Stimulated activated CD4-positive, alpha-beta T cell treated with anti-CD3 and anti-CD28 coated beads, Interleukin-2, amount 100 ng/mL, for 48 hours (primary cell): ENCODE measurements around the gene TXNDC12.
"Not testable (repeated sequence)": the region's sequence is repeated elsewhere in the genome, so short reads cannot be mapped to it uniquely, and the experiment has no call there.

Source experiments
- DNase-seq, 2 donors: peaks; one replicate each; pipeline ENCODE4 v3.0.0-alpha.2; 2020

TXNDC12 gene

DNA sequence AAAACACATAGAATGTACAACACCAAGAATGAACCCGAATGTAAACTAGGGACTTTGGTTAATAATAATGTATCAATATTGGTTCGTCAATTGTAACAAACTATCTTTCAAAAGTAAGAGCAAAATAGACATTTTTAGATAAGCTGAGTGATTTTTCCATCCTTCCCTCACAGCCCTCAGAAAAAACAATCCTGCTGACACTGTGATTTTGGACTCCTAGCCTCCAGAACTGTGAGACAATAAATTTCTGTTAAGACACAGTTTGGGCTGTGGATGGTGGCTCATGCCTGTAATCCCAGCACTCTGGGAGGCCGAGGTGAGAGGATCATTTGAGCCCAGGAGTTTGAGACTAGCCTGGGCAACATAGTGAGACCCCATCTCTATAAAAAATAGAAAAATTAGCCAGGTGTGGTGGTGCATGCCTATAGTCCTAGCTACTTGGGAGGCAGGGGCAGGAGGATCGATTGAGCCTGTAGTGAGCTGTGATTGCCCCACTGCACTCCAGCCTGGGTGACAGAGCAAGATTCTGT lies 9.3 kb downstream of the TXNDC12 start:
- DNase-seq, result not testable (repeated sequence)

DNA sequence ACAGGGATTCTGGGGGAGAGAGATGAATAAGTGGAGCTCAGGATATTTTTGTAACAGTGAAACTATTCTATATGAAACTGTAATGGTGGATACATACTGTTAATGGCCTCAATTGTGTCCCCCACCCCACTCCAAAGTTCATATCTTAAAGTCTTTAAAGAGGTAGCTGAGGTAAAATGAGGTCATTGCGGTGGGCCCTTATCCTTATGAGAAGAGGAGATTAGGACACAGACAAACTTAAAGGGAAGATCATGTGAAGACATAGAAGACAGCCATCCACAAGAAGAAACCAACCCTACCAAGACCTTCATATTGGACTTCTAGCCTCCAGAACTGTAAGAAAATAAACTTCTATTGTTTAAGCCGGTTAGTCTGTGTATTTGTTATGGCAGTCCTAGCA lies 9.8 kb downstream of the TXNDC12 start:
- no peak for DNase-seq

DNA sequence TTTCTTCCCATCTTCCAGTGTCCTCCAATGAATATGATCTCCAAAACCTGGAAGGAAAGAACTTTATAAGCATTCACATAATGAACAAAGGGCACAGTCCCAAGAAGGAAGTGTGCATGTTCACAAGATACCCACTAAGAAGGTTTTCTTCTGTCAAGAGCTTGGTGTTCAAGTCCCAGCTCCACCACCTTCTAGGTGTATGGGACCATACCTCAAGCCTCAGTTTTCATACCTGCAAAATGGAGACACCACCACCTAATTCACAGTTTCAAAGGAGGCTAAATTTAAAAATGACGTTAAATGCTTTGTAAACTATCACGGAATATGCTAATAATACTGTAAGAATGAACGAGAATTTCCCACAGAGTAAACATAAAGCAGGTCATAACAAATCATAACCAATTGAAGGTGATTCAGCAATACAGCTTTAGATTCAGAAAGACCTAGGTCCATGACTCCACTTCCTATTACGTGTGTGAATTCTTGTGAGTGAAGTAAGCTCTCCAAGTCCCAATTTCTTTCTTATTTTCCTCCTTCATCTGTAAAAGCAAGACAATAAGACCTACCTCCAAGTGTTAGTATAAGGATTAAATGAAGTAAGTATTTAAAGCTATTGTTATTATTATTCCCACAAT lies 13.3 kb downstream of the TXNDC12 start:
- DNase-seq, result no peak

DNA sequence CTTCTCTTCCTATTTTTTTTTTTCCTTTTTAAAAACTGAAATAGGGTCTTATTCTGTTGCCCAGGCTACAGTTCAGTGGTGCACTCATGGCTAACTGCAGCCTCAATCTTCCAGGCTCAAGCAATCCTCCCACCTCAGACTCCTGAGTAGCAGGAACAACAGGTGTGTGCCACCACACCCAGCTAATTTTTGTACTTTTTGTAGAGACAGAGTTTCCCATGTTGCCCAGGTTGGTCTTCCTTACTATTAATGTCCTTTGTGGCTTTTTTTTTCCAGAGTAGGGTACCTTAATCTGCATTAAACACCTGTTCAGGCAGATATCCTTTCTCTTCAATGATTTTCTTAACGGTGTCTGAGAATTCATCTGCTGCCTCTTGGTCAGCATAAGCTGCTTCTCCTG lies 17.1 kb downstream of the TXNDC12 start:
- no peak for DNase-seq

DNA sequence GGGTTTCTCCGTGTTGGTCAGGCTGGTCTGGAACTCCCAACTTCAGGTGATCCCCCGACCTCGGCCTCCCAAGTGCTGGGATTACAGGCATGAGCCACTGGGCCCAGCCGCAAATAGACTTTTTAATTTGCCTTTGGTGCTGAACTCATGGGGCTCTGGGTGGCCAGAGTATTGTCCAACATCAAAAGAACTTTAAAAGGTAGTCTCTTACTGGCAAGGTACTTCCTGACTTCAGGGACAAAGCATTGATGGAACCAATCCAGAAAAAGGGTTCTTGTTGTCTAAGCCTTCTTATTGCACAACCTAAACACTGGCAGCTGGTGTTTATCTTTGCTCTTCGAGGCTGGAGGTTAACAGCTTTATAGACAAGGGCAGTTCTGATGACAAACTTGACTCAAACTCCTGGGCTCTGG lies 17.6 kb downstream of the TXNDC12 start:
- no peak for DNase-seq

DNA sequence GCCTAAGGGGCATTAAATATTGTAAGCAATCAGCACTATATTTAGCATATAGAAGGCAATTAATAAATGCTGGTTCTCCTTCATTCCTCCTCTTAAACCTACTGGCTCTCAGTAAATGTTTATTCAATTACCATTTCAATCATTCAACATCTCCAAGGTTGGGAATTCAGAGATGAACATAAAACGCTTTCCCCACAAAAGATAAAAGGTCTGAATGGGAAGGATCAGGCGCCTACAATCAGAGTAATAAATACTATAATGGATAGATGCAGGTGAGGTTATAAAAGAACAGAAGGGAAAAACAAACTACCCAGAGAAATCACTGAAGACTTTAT lies 21.0 kb downstream of the TXNDC12 start:
- DNase-seq, result no peak

DNA sequence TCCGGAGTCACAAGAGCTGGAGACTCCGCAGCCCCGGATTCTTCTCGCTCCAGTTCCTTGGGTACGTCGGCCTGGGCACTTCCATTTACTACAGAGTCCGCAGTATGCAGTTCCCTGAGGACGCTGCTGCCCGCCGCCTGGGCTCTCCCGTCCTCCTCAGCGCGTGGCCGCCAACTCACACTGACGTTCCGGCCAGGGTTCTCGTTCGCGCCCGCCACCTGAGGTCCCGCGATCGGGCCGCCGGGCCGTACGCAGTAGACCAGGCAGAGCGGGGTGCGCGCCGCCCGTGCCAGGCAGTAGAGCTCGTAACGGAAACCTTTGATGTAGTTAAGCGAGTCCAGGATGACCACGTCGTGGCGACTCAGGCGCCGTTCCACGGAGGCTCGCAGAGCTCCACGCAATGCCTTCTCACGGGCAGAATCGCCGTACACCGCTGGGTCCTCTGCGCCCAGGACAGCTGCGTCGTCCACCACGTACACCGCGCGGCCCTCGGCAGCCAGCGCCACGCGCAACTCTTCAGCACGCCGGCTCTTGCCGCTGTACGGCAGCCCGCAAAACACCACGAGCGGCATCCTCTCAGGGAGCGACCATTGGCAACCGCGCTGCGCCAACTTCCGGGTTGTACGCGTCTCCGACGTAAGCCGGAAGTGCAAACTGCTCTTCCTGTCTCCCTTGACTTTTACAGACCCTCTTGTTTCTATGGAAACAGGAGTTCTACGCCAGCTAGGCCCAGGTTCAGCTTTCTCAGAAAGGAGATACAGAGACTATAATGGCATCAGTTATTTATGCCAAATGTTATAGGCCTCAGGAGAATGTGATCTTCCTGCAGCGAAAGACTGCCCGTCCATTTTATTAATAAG lies 21.6 kb downstream of the TXNDC12 start, which contains the start of gene KTI12:
Gene KTI12 (minus strand): TSS at position 621 of the 860 bp plus-strand sequence. CDS start 49 bp downstream, at position 572.
- DNase-seq, result peak; percentile 74 to 75

DNA sequence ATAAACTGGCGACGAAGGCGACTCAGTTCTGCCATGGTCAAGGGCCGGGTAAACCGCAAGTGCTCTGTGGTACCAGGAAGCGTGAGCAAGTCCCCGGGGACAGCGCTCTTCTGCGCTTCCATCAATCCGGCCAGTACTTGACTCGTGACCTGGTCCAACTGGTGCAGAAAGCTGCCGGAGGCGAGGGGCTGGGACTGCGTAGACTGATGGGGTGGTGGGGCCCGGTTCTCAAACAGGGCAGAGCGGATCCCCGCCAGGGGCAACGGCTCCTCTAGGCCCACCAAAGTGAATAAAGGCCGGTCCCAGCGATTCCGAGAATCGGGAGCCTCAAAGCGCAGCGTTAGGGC lies 22.2 kb downstream of the TXNDC12 start:
- DNase-seq, result peak in 1 of 2 donors; percentile 12

DNA sequence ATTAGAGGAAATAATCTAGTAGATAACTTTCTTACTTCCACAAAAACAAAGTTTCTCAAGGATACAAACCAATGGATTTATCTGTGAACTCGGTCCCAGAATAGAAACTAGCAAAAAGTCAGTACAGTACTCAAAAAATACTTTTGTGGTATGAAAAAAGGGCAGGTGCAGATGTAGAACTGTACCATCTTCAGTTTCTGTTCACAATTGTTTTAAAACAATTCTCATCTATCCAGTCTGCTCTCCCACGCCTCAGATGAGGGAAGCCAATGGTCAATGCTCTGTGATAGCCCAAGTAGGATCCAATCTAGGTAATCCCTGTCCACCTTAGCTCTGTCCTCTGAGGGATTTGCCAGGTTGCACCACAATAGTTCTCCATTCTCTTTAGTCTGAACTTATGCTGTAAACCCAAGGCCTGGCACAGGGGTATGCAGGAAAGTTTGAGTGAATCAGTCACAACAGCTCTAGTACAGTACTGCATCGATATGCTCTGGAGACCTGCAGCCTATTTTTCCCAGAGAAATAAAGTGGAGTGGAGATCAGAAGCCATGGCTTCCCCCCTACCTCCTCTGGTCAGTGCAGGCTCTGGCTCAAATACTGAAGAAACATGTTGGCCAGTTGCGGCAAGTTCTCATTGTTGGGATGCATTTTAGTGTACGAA lies 22.7 kb downstream of the TXNDC12 start:
- DNase-seq, result no peak

DNA sequence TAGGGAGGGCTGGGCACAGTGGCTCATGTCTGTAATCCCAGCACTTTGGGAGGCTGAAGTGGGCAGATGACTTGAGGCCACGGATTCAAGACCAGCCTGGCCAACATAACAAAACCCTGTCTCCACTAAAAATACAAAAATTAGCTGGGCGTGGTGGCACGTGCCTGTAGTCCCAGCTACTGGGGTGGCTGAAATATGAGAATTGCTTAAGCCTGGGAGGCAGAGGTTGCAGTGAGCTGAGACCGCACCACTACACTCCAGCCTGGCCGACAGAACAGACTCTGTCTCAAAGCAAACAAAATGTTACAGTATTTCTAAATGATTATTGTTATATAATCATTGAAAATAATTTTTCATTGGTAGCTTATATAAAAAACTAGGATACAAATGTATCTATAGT lies 26.2 kb downstream of the TXNDC12 start:
- not testable (repeated sequence) for DNase-seq

DNA sequence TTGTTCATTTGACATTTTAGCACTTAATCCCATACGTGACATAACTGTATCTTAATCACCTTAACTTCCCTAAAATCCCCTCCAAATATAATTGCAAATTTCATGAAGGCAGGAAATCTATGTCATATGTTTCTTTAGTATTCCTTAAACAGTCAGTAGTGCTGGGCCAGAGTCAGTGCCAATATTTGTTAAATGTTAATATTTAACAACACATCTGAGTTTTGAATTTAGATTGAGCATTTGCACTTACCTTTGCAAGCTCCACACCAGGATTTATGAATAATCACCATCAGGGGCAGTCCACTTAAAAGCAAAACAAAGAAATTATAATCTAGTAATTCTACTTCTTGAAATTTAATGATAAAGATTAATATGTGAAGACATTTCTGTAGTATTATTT lies 26.7 kb downstream of the TXNDC12 start:
- no peak for DNase-seq

DNA sequence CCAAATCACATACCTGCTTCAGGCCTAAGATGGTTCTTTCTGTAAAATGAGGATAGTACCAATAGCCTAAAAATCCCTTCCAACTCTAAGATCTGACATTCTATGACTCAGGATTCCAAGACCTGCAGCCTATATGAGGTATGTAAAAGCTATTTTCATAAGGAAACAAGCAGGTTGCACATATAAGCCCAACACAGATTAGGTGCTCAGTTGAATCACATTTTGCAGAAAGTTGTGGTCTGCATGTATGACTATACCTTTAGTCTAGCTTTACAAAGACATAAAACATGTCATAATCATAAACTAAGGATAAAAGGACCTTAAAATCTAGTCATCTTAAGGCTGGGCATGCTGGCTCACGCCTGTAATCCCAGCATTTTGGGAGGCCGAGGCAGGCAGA lies 28.7 kb downstream of the TXNDC12 start:
- DNase-seq, result no peak

DNA sequence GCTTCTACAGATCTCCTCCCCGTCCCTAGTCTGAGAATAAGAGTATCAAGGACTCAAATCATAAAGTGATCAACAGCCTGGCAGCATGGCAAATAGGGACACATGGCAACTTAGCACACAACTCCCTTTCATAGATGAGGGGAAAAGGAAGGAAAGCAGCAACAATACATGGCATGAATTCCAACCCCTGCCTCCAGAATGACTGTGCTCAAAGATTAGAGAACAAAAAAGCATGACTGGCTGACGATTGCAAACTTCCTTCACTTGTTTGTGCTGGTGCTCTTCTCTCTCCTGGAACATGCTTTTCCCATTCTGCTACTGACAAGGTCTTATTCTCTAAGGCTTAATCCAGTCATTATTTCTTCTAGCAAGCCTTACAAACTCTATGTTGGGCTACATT lies 32.9 kb downstream of the TXNDC12 start:
- no peak for DNase-seq

DNA sequence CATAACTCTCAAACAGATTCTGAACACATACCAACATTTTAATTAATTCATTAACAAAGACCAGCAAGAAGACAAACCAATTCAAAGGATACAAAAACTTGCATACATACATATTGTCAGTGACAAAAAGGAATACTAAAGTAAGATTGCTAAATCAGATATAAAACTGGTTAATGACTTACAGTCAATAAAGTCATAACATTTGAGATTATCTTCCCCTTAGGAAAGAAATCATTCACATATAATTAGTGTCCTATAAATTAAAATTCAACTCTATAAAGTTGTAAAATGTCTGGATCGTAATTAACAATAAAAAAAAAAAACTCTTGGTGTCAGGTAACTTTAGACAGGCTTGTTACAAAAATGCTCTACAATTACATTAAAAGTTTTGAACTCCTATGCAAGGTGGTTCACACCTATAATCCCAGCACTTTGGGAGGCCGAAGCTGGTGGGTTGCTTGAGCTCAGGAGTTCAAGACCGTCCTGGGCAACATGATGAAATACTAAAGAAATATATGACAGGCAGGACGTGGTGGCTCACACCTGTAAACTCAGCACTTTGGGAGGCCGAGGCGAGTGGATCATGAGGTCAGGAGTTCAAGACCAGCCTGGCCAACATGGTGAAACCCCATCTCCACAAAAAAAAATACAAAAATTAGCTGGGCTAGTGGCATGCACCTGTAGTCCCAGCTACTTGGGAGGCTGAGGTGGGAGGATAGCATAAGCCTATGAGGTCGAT lies 46.8 kb downstream of the TXNDC12 start:
- no peak for DNase-seq

DNA sequence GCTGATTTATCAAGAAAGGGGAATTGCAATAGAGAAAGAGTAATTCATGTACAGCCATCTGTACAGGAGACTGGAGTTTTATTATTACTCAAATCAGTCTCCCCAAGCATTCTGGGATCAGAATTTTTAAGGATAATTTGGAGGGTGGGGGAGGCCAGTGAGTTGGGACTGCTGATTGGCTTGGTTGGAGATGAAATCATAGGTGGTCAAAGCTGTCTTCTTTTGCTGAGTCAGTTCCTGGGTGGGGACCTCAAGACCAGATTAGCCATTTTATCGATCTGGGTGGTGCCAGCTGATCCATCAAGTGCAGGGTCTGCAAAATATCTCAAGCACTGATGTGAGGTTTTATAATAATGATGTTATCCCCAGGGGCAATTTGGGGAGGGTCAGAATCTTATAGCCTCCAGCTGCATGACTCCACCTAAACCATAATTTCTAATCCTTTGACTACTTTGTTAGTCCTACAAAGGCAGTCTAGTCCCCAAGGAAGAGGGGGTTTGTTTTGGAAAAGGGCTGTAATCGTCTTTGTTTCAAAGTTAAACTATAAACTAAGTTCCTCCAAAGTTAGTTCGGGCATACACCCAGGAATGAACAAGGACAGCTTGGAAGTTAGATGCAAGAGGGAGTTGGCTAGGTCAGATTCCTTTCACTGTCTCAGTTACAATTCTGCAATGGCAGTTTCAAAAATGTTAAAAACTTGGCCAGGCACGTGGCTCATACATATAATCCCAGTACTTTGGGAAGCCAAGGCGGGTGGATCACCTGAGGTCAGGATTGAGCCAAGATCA lies 47.6 kb downstream of the TXNDC12 start:
- DNase-seq, result no peak

DNA sequence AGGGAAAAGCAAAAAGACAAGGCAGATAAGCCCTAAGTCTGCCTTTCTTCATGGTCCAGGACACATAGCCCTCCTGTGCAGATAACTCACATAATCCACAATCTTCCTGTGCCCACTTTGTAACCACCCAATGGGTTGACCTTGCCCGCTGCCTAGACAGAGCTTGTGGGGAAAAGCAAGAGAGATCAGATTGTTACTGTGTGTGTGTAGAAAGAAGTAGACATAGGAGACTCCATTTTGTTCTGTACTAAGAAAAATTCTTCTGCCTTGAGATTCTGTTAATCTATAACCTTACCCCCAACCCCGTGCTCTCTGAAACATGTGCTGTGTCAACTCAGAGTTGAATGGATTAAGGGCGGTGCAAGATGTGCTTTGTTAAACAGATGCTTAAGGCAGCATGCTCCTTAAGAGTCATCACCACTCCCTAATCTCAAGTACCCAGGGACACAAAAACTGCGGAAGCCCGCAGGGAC lies 48.9 kb downstream of the TXNDC12 start:
- not testable (repeated sequence) for DNase-seq

DNA sequence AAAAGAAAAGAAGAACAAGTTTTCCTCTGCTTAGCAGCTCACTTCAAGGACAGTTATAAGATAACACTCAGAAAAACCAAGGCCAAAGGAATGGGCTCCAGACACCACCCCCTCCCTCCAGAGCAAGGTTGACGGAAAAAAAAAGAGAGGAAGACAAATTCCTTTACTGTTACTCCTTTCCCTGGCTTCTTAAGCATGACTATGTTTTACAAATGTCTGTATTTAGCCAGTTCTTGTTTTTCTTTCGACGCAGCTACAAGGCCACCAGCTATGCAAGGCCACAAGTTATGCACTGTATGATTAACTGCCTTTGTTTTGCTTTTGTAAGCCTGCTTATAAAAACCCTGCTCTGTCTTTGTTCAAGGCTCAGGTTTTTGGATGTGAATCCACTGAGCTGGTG lies 49.4 kb downstream of the TXNDC12 start:
- not testable (repeated sequence) for DNase-seq

DNA sequence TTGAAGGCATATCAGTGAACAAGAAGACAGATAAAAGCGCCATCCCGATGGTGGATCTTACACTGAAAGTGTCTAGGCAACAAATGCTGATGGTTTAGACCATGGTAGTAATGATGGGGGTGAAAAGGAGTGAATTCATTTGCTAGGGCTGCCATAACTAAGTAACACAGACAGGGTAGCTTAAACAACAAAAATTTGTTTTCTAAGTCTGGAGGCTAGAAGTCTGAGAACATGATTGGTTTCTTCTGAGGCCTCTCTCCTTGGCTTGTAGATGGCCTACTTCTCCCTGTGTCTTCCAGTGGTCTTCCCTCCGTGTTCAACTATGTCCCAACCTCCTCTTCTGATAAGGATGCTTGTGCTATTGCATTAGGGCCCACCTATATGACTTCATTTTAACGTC lies 51.1 kb downstream of the TXNDC12 start:
- no peak for DNase-seq

DNA sequence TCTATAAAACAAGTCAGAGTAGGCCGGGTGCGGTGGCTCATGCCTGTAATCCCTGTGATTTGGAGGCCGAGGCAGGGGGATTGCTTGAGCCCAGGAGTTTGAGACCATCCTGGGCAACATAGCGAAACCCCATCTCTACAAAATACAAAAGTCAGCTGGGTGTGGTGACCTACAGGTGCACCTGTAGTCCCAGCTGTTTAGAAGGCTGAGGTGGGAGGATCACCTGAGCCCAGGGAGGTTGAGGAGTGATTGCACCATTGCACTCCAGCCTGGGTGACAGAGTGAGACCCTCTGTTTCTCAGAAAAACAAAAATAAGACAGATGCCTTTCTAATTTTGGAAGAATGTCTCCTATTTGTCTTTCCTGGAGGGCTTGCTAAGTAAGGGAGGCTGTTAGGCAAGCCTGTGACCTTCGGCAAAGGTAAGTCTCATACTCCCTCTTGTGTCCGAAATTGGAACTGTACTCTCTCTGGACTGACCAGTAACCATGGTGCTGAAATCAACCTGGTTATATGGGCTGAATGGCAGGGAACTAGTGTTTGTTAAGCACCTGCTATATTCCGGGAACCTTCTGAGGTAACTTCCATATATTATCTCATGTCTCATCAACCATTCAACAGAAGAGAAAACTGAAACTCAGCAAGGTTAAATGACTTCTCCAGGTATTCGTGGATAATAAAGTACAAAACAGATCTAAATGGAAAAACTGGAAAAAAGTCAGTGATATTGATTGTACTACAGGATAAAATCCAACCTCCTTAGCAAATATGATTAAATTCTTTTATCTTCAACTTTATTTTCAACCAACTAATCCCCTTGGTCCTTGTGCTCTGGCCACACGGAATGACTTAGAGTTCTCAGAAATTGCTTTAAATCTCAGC lies 52.7 kb downstream of the TXNDC12 start:
- peak; percentile 53 to 69 for DNase-seq

DNA sequence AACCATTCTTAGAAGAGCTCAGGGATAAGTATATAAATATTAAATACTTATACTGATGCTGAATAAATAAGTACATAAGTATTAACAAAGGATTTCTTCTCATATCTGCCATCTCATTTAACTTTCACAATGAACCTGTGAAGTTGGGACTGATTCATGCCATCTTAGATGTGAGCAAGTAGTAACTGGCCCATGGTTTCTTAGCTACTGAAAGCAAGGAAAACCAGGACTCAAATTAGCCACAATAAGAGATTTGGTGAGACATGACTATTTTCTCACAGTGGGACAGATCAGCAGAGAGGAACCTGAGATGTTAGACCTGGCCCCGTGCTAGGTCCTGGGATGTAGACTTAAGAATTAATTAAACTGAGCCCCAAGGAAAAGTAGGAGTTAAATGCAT lies 56.3 kb downstream of the TXNDC12 start:
- DNase-seq, result no peak

DNA sequence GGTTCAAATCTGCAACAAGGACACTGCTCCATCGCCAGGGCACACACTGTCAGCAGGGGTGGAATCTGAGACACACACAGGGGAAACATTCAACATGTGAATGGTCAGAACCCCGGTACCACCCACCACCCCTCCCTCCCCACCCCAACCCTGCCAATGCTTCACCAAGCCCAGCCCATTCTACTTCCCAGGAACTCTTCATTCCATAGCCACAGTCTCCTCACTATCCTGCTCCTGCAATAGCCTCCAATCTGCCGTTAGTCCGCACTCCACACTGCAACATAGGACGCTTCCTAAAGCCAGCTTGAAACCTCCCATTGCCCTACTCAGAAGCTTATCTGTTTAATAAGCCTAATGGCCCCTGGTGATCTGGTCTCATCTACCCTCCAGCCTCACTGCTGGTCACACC lies 57.0 kb downstream of the TXNDC12 start:
- no peak for DNase-seq
